HCT116 (cell line): ENCODE results near the gene SLC24A3. TPM values are rescaled to one million over a fixed set of nuclear protein-coding genes. Genes with fewer than 3 reads are reported as not detected.

Experiments used
- ATAC-seq: fragments of 200-7000 bp; cut with Tn5 transposase; 2 replicates; pipeline ENCODE4 v1.9.1; 2020; ENCODE audit warnings: mild to moderate bottlenecking, moderate library complexity
- BruUV-seq: library from RNA; stranded (reverse); fragments of 400-500 nt; replicated peaks from 2 replicates; lab custom pipeline; 2021; lab: Mats Ljungman, UMichigan
- CTCF ChIA-PET: fragments of 300-600 bp; sonication (Branson Sonifier 250); formaldehyde crosslinking; loops from one replicate; lab custom pipeline; 2021; ENCODE audit warnings: antibody characterized with exemption; lab: Charles Lee
- POLR2A ChIA-PET: fragments of 300-600, 350-600 bp; sonication (Branson Sonifier 250); formaldehyde crosslinking; loops from one replicate; lab custom pipeline; 2021; ENCODE audit warnings: antibody characterized with exemption; lab: Charles Lee
- RAD21 ChIA-PET, 2 experiments: fragments of 300-600 bp; sonication (Branson Sonifier 250); formaldehyde crosslinking; loops; one replicate each; lab custom pipeline; 2023; ENCODE audit warnings: low total read pairs in 2 of 2; ENCODE audit not compliant: uncharacterized antibody in 2 of 2, unreplicated experiment in 2 of 2, low non-redundant PET in 1 of 2; lab: Charles Lee
- DNase-seq: peaks from one replicate; pipeline ENCODE4 v3.0.0-alpha.2; 2010; ENCODE audit warnings: low read depth, low spot score
- H2AFZ ChIP-seq: fragments of 200-600 bp; shearing (Covaris generic), sonication (generic); 2 replicates; pipeline ENCODE4 v1.6.1; 2017; ENCODE audit warnings: low read depth, mixed run types, mixed read lengths, antibody characterized with exemption, low read length; ENCODE audit not compliant: poor library complexity, severe bottlenecking
- H3K27ac ChIP-seq: 2 replicates; pipeline ENCODE4 v1.5.1; 2012; ENCODE audit warnings: low read depth, low read length
- H3K27me3 ChIP-seq: fragments of 200-600 bp; sonication (generic); 2 replicates; pipeline ENCODE4 v1.6.1; 2016; ENCODE audit warnings: mixed run types, low read length, mixed read lengths; ENCODE audit not compliant: insufficient read depth
- H3K36me3 ChIP-seq, 2 experiments: fragments of 200-500 bp in 1 of 2; fragments of 200-600 bp in 1 of 2; sonication (Bioruptor generic) in 1 of 2; sonication (generic) in 1 of 2; 2 replicates each; pipeline versions ENCODE4 v1.5.1 to v1.6.1; 2014 to 2016; ENCODE audit warnings: low read length in 2 of 2, inconsistent platforms in 1 of 2, mixed read lengths in 1 of 2, mixed run types in 1 of 2; ENCODE audit not compliant: insufficient read depth in 2 of 2, control insufficient read depth in 1 of 2
- H3K4me1 ChIP-seq, 2 experiments: fragments of 200-600 bp in 1 of 2; sonication (generic) in 1 of 2; 2 replicates each; pipeline versions ENCODE4 v1.5.1 to v1.6.1; 2012 to 2017; ENCODE audit warnings: low read length in 2 of 2, inconsistent platforms in 1 of 2, mild to moderate bottlenecking in 1 of 2, mixed read lengths in 1 of 2, mixed run types in 1 of 2, moderate library complexity in 1 of 2; ENCODE audit not compliant: insufficient read depth in 2 of 2, control insufficient read depth in 1 of 2
- H3K4me2 ChIP-seq: fragments of 200-600 bp; sonication (generic); 2 replicates; pipeline ENCODE4 v1.6.1; 2017; ENCODE audit warnings: mixed run types, low read length, mixed read lengths
- H3K4me3 ChIP-seq, 2 experiments: fragments of 200-600 bp in 1 of 2; sonication (generic) in 1 of 2; replicated peaks in 1 of 2; 2 replicates each; pipeline ENCODE4 v1.5.1; 2011 to 2016; ENCODE audit warnings: low read length in 2 of 2, control low read depth in 1 of 2, low read depth in 1 of 2, mild to moderate bottlenecking in 1 of 2, mixed read lengths in 1 of 2, mixed run types in 1 of 2
- H3K79me2 ChIP-seq: fragments of 200-600 bp; sonication (generic); 2 replicates; pipeline ENCODE4 v1.6.1; 2017; ENCODE audit warnings: mild to moderate bottlenecking, mixed run types, low read length, moderate library complexity, mixed read lengths; ENCODE audit not compliant: insufficient read depth
- H3K9ac ChIP-seq: fragments of 200-600 bp; sonication (generic); 2 replicates; pipeline ENCODE4 v1.6.1; 2016; ENCODE audit warnings: low read length, mixed read lengths
- H3K9me2 ChIP-seq: fragments of 200-600 bp; sonication (generic), shearing (Covaris generic); 2 replicates; pipeline ENCODE4 v1.6.1; 2017; ENCODE audit warnings: mixed run types, mild to moderate bottlenecking, moderate library complexity; ENCODE audit not compliant: insufficient read depth
- H3K9me3 ChIP-seq, 2 experiments: fragments of 200-500 bp in 1 of 2; fragments of 200-600 bp in 1 of 2; sonication (Bioruptor generic) in 1 of 2; sonication (generic) in 1 of 2; 2 replicates each; pipeline ENCODE4 v1.6.1; 2014 to 2017; ENCODE audit warnings: low read length in 2 of 2, mixed read lengths in 2 of 2, inconsistent platforms in 1 of 2, low read depth in 1 of 2, mild to moderate bottlenecking in 1 of 2, mixed run types in 1 of 2, moderate library complexity in 1 of 2; ENCODE audit not compliant: control insufficient read depth in 1 of 2, insufficient read depth in 1 of 2
- H4K20me1 ChIP-seq: fragments of 200-600 bp; sonication (generic), shearing (Covaris generic); 2 replicates; pipeline ENCODE4 v1.6.1; 2017; ENCODE audit warnings: mixed run types, mild to moderate bottlenecking, moderate library complexity; ENCODE audit not compliant: insufficient read depth
- CBX3 ChIP-seq: IDR thresholded peaks from 2 replicates; pipeline ENCODE4 v1.6.1; 2012; ENCODE audit warnings: low read depth
- EGR1 ChIP-seq: IDR thresholded peaks from 2 replicates; pipeline ENCODE4 v1.6.1; 2012; ENCODE audit warnings: low read depth
- EZH2 ChIP-seq: fragments of 200-600 bp; sonication (generic); IDR thresholded peaks from 2 replicates; pipeline ENCODE4 v1.6.1; 2017; ENCODE audit warnings: antibody characterized with exemption, mixed run types
- EZH2phosphoT487 ChIP-seq: fragments of 200-600 bp; IDR thresholded peaks from 2 replicates; pipeline ENCODE4 v1.6.1; 2018; ENCODE audit warnings: antibody characterized with exemption, borderline replicate concordance
- JUND ChIP-seq: IDR thresholded peaks from 2 replicates; pipeline ENCODE4 v1.6.1; 2012
- POLR2A ChIP-seq: IDR thresholded peaks from 2 replicates; pipeline ENCODE4 v1.7.0; 2011; ENCODE audit warnings: borderline replicate concordance; ENCODE audit not compliant: insufficient read depth, insufficient read length; ENCODE audit errors: extremely low read depth
- RAD21 ChIP-seq: IDR thresholded peaks from 2 replicates; pipeline ENCODE4 v1.6.1; 2012; ENCODE audit warnings: low read depth, mild to moderate bottlenecking
- SRF ChIP-seq: IDR thresholded peaks from 2 replicates; pipeline ENCODE4 v1.6.1; 2012; ENCODE audit warnings: low read depth
- TCF7L2 ChIP-seq: IDR thresholded peaks from 2 replicates; pipeline ENCODE4 v1.7.0; 2011; ENCODE audit warnings: borderline replicate concordance, inconsistent platforms; ENCODE audit not compliant: insufficient read depth, insufficient read length; ENCODE audit errors: extremely low read depth
- ZFX ChIP-seq: fragments of 450-650 bp; IDR thresholded peaks from 2 replicates; pipeline ENCODE4 v1.6.1; 2017
- intact Hi-C: fragments of 100-400 bp; cut with micrococcal nuclease; formaldehyde crosslinking; loops from 2 replicates; pipeline ENCODE4 v1.10.0; 2022
- total RNA-seq: library from RNA; stranded (reverse); gene quantifications from one replicate; pipeline ENCODE4 v1.2.1, GENCODE V29; 2021; ENCODE audit not compliant: unreplicated experiment
- TF ChIP-seq, protein P1 (sequence below): IDR thresholded peaks from 2 replicates; pipeline ENCODE4 v1.6.1; 2012; ENCODE audit warnings: low read depth

The SLC24A3 gene
- total RNA-seq, 1 experiment from 2014 or later, result not detected

DNA sequence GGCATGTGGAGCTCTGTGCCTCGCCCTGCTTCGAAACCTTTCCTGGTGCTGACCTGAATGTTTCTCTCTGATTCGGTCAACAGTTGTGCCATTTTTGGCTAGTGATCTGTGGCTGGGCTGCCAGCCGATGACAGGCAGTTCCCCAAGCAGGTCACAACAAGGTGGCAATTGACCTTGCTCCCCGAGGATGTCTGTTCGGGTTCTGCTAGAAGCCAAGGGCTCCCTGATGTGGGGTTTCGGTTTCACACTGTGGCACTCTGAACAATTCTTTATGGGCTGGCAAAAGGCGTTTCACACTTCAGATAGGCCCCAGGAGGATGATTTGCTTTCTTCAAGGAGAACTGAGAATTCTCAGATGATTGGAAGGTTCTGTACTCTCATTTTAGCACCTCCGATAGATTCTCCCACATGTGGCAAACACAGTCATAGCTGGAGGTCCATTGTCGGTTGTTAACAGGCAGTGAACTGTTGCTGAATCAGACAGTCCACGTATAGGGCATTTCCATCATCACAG, 135.6 kb downstream of the SLC24A3 start:
- ATAC-seq (no peak), DNase-seq (no peak)
- ChIA-PET RAD21 (no interaction called here), POLR2A (no interaction called here), CTCF (no interaction called here)
- no peaks in the 10 kb centered on the region; a peak in 1 of 4 replicates for H3K9me3 ChIP-seq
- H2AFZ ChIP-seq, result no peak overlapping the region
- H3K9me2 ChIP-seq, result no peaks in the 10 kb centered on the region
- H3K79me2 ChIP-seq, result no peaks in the 10 kb centered on the region
- no peaks in the 10 kb centered on the region for H4K20me1 ChIP-seq
- no peak overlapping the region for H3K27ac ChIP-seq
- H3K4me1 ChIP-seq, result no peaks in the 10 kb centered on the region
- H3K4me3 ChIP-seq, result no peak overlapping the region
- TF ChIP-seq POLR2A (no peak), TCF7L2 (no peak), ZFX (no peak), RAD21 (no peak)
- TF ChIP-seq, protein P1, sequence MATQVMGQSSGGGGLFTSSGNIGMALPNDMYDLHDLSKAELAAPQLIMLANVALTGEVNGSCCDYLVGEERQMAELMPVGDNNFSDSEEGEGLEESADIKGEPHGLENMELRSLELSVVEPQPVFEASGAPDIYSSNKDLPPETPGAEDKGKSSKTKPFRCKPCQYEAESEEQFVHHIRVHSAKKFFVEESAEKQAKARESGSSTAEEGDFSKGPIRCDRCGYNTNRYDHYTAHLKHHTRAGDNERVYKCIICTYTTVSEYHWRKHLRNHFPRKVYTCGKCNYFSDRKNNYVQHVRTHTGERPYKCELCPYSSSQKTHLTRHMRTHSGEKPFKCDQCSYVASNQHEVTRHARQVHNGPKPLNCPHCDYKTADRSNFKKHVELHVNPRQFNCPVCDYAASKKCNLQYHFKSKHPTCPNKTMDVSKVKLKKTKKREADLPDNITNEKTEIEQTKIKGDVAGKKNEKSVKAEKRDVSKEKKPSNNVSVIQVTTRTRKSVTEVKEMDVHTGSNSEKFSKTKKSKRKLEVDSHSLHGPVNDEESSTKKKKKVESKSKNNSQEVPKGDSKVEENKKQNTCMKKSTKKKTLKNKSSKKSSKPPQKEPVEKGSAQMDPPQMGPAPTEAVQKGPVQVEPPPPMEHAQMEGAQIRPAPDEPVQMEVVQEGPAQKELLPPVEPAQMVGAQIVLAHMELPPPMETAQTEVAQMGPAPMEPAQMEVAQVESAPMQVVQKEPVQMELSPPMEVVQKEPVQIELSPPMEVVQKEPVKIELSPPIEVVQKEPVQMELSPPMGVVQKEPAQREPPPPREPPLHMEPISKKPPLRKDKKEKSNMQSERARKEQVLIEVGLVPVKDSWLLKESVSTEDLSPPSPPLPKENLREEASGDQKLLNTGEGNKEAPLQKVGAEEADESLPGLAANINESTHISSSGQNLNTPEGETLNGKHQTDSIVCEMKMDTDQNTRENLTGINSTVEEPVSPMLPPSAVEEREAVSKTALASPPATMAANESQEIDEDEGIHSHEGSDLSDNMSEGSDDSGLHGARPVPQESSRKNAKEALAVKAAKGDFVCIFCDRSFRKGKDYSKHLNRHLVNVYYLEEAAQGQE, result no peak
- no TSS peak for BruUV-seq
- no peak overlapping the region for H3K4me2 ChIP-seq
- no peaks in the 10 kb centered on the region for H3K27me3 ChIP-seq
- no peak overlapping the region for H3K9ac ChIP-seq
- no peaks in the 10 kb centered on the region for H3K36me3 ChIP-seq
- intact Hi-C loops, result no loop called here

DNA sequence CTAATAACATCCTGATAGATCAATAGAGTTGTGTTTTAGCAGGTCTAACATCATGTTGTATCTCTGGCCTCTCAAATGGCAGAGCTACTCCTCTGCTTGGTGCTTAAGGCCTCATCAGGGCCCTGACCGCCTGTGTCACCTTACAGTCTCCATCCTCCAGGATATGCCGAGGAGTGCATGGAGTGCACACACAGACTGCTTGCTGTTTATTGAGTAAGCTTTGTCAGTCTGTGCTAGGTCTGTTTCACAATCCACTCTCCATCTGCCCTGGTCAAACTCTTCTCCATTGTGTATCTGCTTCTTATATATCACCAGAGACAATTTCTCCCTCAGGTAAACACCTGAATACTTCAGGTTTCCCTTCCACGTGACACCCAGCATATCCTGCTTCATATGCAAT, 136.1 kb downstream of the SLC24A3 start:
- ChIA-PET RAD21 (no interaction called here), CTCF (no interaction called here), POLR2A (no interaction called here)
- H3K9me3 ChIP-seq, result no peaks in the 10 kb centered on the region; a peak in 1 of 4 replicates
- H3K4me3 ChIP-seq, result no peak overlapping the region
- intact Hi-C loops, result no loop called here
- DNase-seq (no peak), ATAC-seq (no peak)
- H2AFZ ChIP-seq, result no peak overlapping the region
- H3K9me2 ChIP-seq, result no peaks in the 10 kb centered on the region
- BruUV-seq, result no TSS peak
- no peaks in the 10 kb centered on the region for H3K4me1 ChIP-seq
- no peak for TF ChIP-seq RAD21
- TF ChIP-seq JUND, result no peak
- no peak for TF ChIP-seq EZH2phosphoT487
- no peak for TF ChIP-seq ZFX
- no peak for TF ChIP-seq TCF7L2
- TF ChIP-seq EZH2, result no peak
- no peak for TF ChIP-seq POLR2A
- no peak for TF ChIP-seq SRF
- no peak for TF ChIP-seq EGR1
- no peak for TF ChIP-seq CBX3
- TF ChIP-seq, all 23 proteins: peak for 0
- H3K27me3 ChIP-seq, result no peaks in the 10 kb centered on the region
- H3K9ac ChIP-seq, result no peak overlapping the region
- no peaks in the 10 kb centered on the region for H3K79me2 ChIP-seq
- no peak overlapping the region for H3K4me2 ChIP-seq
- H3K36me3 ChIP-seq, result no peaks in the 10 kb centered on the region
- H4K20me1 ChIP-seq, result no peaks in the 10 kb centered on the region
- H3K27ac ChIP-seq, result no peak overlapping the region
